ENCODE measurements around the gene BHLHE40.

DNA sequence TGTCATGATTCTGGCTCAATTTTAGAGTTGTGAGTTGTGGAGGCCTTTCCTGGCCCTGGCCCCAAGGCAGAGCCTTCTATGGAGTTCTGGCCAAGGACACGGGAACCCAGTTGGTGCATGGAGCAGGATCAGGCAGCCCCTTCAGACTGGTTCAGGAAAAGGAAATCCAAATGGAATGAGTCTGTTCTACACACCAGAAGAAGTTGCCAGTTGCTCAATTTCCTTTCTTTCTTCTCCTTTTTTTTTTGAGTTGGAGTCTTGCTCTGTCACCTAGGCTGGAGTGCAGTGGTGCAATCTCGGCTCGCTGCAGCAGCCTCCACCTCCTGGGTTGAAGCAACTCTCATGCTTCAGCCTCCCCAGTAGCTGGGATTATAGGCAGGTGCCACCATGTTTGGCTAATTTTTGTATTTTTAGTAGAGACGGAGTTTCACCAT, 28.9 kb upstream of the BHLHE40 start:
- no peak for TF ChIP-seq CTCF (IDR thresholded peaks at IDR 0.05; ENCODE audit: poor library complexity)
- no peak for TF ChIP-seq EZH2phosphoT487 (IDR thresholded peaks at IDR 0.05; ENCODE audit: low read depth, severe bottlenecking, unreplicated experiment)
